Body of pancreas (tissue), 4 donors: ENCODE data around the gene NUDT4B.
"Not testable (repeated sequence)": the region's sequence is repeated elsewhere in the genome, so short reads cannot be mapped to it uniquely, and the experiment has no call there.

ENCODE experiments used
- CTCF ChIP-seq, 7 experiments: fragments of 450-650 bp in 4 of 7; fragments of 200-600 bp in 3 of 7; sonication (generic) in 3 of 7; IDR thresholded peaks; one replicate each; pipeline ENCODE4 v1.5.1; 2016 to 2019; ENCODE audit warnings: antibody characterized with exemption in 7 of 7
- POLR2A ChIP-seq, 3 donors: fragments of 450-650 bp; IDR thresholded peaks; one replicate each; pipeline ENCODE4 v1.6.1; 2016; ENCODE audit warnings: antibody characterized with exemption in 3 of 3, mild to moderate bottlenecking in 2 of 3

GRCh38 chr1:148715518-148715917, 33.1 kb upstream of the NUDT4B start:
- not testable (repeated sequence) for TF ChIP-seq CTCF, POLR2A (IDR thresholded peaks at IDR 0.05)
